OCI-LY7 (cell line): ENCODE measurements around the gene MAP4K1. TPM values are rescaled to one million over a fixed set of nuclear protein-coding genes. Genes with fewer than 3 reads are reported as not detected.

ENCODE experiments used
- BruUV-seq: library from RNA; stranded (reverse); fragments of 400-500 nt; replicated peaks from 2 replicates; lab custom pipeline; 2021; lab: Mats Ljungman, UMichigan
- CTCF ChIA-PET: fragments of 300-600 bp; sonication (Branson Sonifier 250); formaldehyde crosslinking; loops from one replicate; lab custom pipeline; 2022; ENCODE audit warnings: antibody characterized with exemption; ENCODE audit not compliant: unreplicated experiment; lab: Charles Lee
- POLR2A ChIA-PET: fragments of 300-600 bp; sonication (Branson Sonifier 250); formaldehyde crosslinking; loops from one replicate; lab custom pipeline; 2022; ENCODE audit warnings: antibody characterized with exemption; lab: Charles Lee
- DNase-seq: peaks from one replicate; pipeline ENCODE4 v3.0.0-alpha.2; 2015; ENCODE audit warnings: low spot score
- H2AFZ ChIP-seq: fragments of 200-600 bp; sonication (generic), shearing (Covaris generic); 2 replicates; pipeline ENCODE4 v1.6.1; 2014; ENCODE audit warnings: mild to moderate bottlenecking, antibody characterized with exemption, low read length, moderate library complexity
- H3K27ac ChIP-seq: fragments of 200-600 bp; sonication (generic); 2 replicates; pipeline ENCODE4 v1.5.1; 2014; ENCODE audit warnings: mixed run types, low read depth, mild to moderate bottlenecking, moderate library complexity, low read length, inconsistent platforms; ENCODE audit not compliant: poor library complexity, severe bottlenecking
- H3K36me3 ChIP-seq: fragments of 200-600 bp; sonication (generic); 2 replicates; pipeline ENCODE4 v1.6.1; 2014; ENCODE audit warnings: mild to moderate bottlenecking, antibody characterized with exemption, low read length, moderate library complexity, mixed read lengths; ENCODE audit not compliant: insufficient read depth
- H3K4me1 ChIP-seq: fragments of 200-600 bp; sonication (generic); 2 replicates; pipeline ENCODE4 v1.5.1; 2014; ENCODE audit warnings: mild to moderate bottlenecking, low read length; ENCODE audit not compliant: insufficient read depth, poor library complexity, severe bottlenecking
- H3K4me2 ChIP-seq: fragments of 200-600 bp; sonication (generic); 2 replicates; pipeline ENCODE4 v1.6.1; 2014; ENCODE audit warnings: mild to moderate bottlenecking, low read length
- H3K4me3 ChIP-seq: fragments of 200-600 bp; sonication (generic); 2 replicates; pipeline ENCODE4 v1.5.1; 2014; ENCODE audit warnings: mild to moderate bottlenecking, low read depth, low read length; ENCODE audit not compliant: poor library complexity, severe bottlenecking
- H3K79me2 ChIP-seq: fragments of 200-600 bp; sonication (generic); 2 replicates; pipeline ENCODE4 v1.6.1; 2016; ENCODE audit warnings: low read depth, mild to moderate bottlenecking, low read length, moderate library complexity, mixed read lengths; ENCODE audit not compliant: insufficient read depth
- H3K9me2 ChIP-seq: fragments of 200-600 bp; sonication (generic); 2 replicates; pipeline ENCODE4 v1.6.1; 2016; ENCODE audit warnings: mild to moderate bottlenecking, low read length, mixed read lengths; ENCODE audit not compliant: insufficient read depth
- H3K9me3 ChIP-seq: fragments of 200-600 bp; sonication (generic); 2 replicates; pipeline ENCODE4 v1.6.1; 2014; ENCODE audit warnings: mild to moderate bottlenecking, mixed run types, low read length, mixed read lengths
- H4K20me1 ChIP-seq: fragments of 200-600 bp; sonication (generic); 2 replicates; pipeline ENCODE4 v1.6.1; 2014; ENCODE audit warnings: mild to moderate bottlenecking, antibody characterized with exemption, low read length, moderate library complexity, mixed read lengths; ENCODE audit not compliant: insufficient read depth
- EZH2phosphoT487 ChIP-seq: fragments of 200-600 bp; sonication (generic); IDR thresholded peaks from 2 replicates; pipeline ENCODE4 v1.6.1; 2018; ENCODE audit warnings: low read depth, borderline replicate concordance, mild to moderate bottlenecking, mixed run types, antibody characterized with exemption, low read length, moderate library complexity, mixed read lengths
- intact Hi-C: fragments of 100-400 bp; cut with micrococcal nuclease; formaldehyde crosslinking; loops from one replicate; pipeline ENCODE4 v1.10.0; 2022; ENCODE audit not compliant: unreplicated experiment
- total RNA-seq, 2 experiments: library from RNA; depleted of rRNA in 1 of 2; stranded (reverse); fragments of >200 nt in 1 of 2; shearing (Covaris generic) in 1 of 2; gene quantifications; 2 replicates each; pipeline ENCODE4 v1.2.3, GENCODE V29; 2014 to 2022
- TF ChIP-seq, protein P1 (sequence below): fragments of 200-600 bp; sonication (generic); conservative IDR thresholded peaks from 2 replicates; pipeline ENCODE4 v1.5.1; 2014; ENCODE audit warnings: mild to moderate bottlenecking, antibody characterized with exemption, low read length, moderate library complexity, mixed read lengths

The MAP4K1 gene
- total RNA-seq, 2 experiments from 2014 or later = 102 to 331 TPM

DNA sequence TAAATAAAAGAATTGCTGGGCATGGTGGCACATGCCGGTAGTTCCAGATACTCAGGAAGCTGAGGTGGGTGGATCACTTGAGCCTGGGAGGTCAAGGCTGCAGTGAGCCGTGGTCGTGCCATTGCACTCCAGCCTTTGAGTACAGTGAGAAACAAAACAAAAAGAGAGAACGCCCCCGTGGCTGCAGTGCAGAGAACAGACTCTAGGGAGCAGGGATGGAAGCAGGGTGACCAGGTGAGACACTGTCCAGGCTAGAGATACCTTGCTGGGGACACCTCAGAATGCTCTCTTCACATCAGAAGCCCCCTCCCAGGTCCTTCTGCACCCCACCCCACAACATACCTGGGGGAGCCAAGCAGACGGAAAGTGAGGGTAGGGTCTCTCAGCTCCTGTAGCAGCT is 24.8 kb downstream of the MAP4K1 start:
- Histone ChIP-seq H2AFZ (no peak overlapping the region), H3K9me2 (no peaks in the 10 kb centered on the region), H3K27ac (no peak overlapping the region), H3K9me3 (no peaks in the 10 kb centered on the region), H3K4me1 (no peaks in the 10 kb centered on the region), H3K4me2 (no peak overlapping the region), H3K36me3 (peaks cover 79% of the 10 kb centered on the region), H4K20me1 (no peaks in the 10 kb centered on the region), H3K4me3 (no peak overlapping the region), H3K79me2 (no peaks in the 10 kb centered on the region)
- ChIA-PET CTCF (interaction anchor here (0.6 kb wide), 1 partner anchor 56 kb away, joined by 4 read pairs; no protein-coding TSS in a partner anchor), POLR2A (interaction anchor here (0.7 kb wide), 1 partner anchor 193 kb away, joined by 3 read pairs; no protein-coding TSS in a partner anchor)
- intact Hi-C loops = no loop called here
- no peak for DNase-seq
- BruUV-seq = no TSS peak
- TF ChIP-seq, protein P1, sequence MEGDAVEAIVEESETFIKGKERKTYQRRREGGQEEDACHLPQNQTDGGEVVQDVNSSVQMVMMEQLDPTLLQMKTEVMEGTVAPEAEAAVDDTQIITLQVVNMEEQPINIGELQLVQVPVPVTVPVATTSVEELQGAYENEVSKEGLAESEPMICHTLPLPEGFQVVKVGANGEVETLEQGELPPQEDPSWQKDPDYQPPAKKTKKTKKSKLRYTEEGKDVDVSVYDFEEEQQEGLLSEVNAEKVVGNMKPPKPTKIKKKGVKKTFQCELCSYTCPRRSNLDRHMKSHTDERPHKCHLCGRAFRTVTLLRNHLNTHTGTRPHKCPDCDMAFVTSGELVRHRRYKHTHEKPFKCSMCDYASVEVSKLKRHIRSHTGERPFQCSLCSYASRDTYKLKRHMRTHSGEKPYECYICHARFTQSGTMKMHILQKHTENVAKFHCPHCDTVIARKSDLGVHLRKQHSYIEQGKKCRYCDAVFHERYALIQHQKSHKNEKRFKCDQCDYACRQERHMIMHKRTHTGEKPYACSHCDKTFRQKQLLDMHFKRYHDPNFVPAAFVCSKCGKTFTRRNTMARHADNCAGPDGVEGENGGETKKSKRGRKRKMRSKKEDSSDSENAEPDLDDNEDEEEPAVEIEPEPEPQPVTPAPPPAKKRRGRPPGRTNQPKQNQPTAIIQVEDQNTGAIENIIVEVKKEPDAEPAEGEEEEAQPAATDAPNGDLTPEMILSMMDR = no peak
- no peak for TF ChIP-seq EZH2phosphoT487

DNA sequence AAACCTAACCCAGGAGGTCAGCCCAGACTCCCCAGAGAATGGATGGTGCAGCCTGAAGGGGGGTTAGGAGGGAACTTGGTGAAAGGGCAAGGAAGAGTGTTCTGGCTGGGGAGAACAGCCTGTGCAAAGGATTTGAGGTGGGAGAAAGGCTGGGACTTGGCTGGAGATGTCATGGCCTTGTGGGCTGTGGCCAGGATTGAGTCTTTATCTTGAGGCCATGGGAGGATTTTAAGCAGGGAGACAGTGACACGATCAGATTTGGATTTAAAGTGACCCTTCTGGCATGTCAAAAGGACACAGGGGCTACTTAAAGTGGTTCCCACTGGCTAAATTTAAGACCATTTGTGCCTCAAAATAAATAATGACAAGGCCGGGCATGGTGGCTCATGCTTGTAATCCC is 29.7 kb downstream of the MAP4K1 start:
- Histone ChIP-seq H3K4me3 (no peak overlapping the region), H3K27ac (no peak overlapping the region), H3K79me2 (no peaks in the 10 kb centered on the region), H3K4me1 (peaks cover 17% of the 10 kb centered on the region), H2AFZ (no peak overlapping the region), H3K9me2 (no peaks in the 10 kb centered on the region), H3K9me3 (no peaks in the 10 kb centered on the region), H4K20me1 (no peaks in the 10 kb centered on the region), H3K36me3 (peaks cover 54% of the 10 kb centered on the region), H3K4me2 (no peak overlapping the region)
- CTCF ChIA-PET = no interaction called here
- BruUV-seq = no TSS peak
- intact Hi-C loops = no loop called here
- TF ChIP-seq, protein P1 = no peak
- no peak for TF ChIP-seq EZH2phosphoT487
- no peak for DNase-seq
- POLR2A ChIA-PET = interaction anchor here (0.7 kb wide), 1 partner anchor 68 kb away, joined by 3 read pairs; no protein-coding TSS in a partner anchor

DNA sequence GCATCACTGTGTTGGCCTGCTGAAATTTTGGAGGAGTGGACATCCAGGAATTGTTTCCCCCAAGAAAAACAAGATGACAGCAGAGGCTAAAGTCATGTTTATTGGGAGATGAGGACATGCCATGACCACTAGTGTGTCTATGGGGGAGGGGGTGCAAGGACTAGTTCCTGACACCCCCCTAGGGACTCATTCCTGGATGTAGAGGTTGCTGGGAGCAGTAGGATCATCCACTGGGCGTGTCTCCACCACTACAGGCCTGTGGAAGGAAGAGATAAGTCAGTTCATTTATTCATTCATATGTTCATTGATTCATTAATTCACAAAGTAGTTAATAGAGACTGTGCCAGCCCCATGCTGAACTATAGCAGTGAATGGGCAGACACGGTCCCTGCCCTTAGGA is 30.2 kb downstream of the MAP4K1 start:
- H3K36me3 ChIP-seq = peaks cover 51% of the 10 kb centered on the region
- no peak overlapping the region for H2AFZ ChIP-seq
- no peaks in the 10 kb centered on the region for H3K9me2 ChIP-seq
- no peaks in the 10 kb centered on the region for H3K79me2 ChIP-seq
- no peak overlapping the region for H3K4me3 ChIP-seq
- CTCF ChIA-PET = no interaction called here
- DNase-seq = no peak
- no peak overlapping the region for H3K27ac ChIP-seq
- intact Hi-C loops = no loop called here
- H3K4me2 ChIP-seq = no peak overlapping the region
- H3K9me3 ChIP-seq = no peaks in the 10 kb centered on the region
- BruUV-seq = no TSS peak
- TF ChIP-seq EZH2phosphoT487 = no peak
- TF ChIP-seq, protein P1 = no peak
- peaks cover 22% of the 10 kb centered on the region for H3K4me1 ChIP-seq
- no peaks in the 10 kb centered on the region for H4K20me1 ChIP-seq
- POLR2A ChIA-PET = interaction anchor here (0.6 kb wide), 1 partner anchor 138 kb away, joined by 4 read pairs; no protein-coding TSS in a partner anchor
